Endothelial cell of umbilical vein (primary cell): ENCODE results near the gene ITGA8. TPM values are rescaled to one million over a fixed set of nuclear protein-coding genes. Genes with fewer than 3 reads are reported as not detected.

Experiments used
- BruUV-seq: library from RNA; stranded (reverse); fragments of 400-500 nt; replicated peaks from 2 replicates; lab custom pipeline; 2021; lab: Mats Ljungman, UMichigan
- CTCF ChIA-PET: fragments of 300-600, 350-600 bp; sonication (Branson Sonifier 250); formaldehyde crosslinking; loops from one replicate; lab custom pipeline; 2021; ENCODE audit warnings: antibody characterized with exemption, inconsistent platforms; lab: Charles Lee
- POLR2A ChIA-PET: fragments of 300-600, 350-600 bp; sonication (Branson Sonifier 250); formaldehyde crosslinking; loops from one replicate; lab custom pipeline; 2021; ENCODE audit warnings: antibody characterized with exemption, inconsistent platforms; lab: Charles Lee
- DNase-seq: peaks from one replicate; pipeline ENCODE4 v3.0.0-alpha.2; 2011; ENCODE audit warnings: low read depth, low spot score
- FAIRE-seq: peaks from 2 replicates; lab custom pipeline; 2011; peaks lifted over from hg19 to GRCh38; lab: Jason Lieb, UNC
- H2AFZ ChIP-seq: 2 replicates; pipeline ENCODE4 v1.6.0; 2012; ENCODE audit warnings: low read depth, low read length, control low read depth, inconsistent platforms
- H3K27ac ChIP-seq: 2 replicates; pipeline ENCODE4 v1.5.1; 2011; ENCODE audit warnings: low read depth, mild to moderate bottlenecking, control low read depth, low read length, moderate library complexity; ENCODE audit not compliant: insufficient read depth
- H3K27me3 ChIP-seq, 2 experiments: 2 replicates each; pipeline versions ENCODE4 v1.6.0 to v1.6.1; 2011; ENCODE audit warnings: low read length in 2 of 2, mixed read lengths in 1 of 2; ENCODE audit not compliant: control insufficient read depth in 2 of 2, insufficient read depth in 2 of 2
- H3K36me3 ChIP-seq, 2 experiments: 2 replicates in 1 of 2; 3 replicates in 1 of 2; pipeline ENCODE4 v1.5.1; 2011; ENCODE audit warnings: low read length in 2 of 2, mild to moderate bottlenecking in 1 of 2, moderate library complexity in 1 of 2; ENCODE audit not compliant: control insufficient read depth in 2 of 2, insufficient read depth in 2 of 2; ENCODE audit errors: extremely low read depth in 1 of 2
- H3K4me1 ChIP-seq: 3 replicates; pipeline ENCODE4 v1.5.1; 2011; ENCODE audit warnings: mild to moderate bottlenecking, low read length; ENCODE audit not compliant: control insufficient read depth, insufficient read depth; ENCODE audit errors: extremely low read depth
- H3K4me2 ChIP-seq: 2 replicates; pipeline ENCODE4 v1.6.1; 2011; ENCODE audit warnings: low read length, control low read depth, mixed read lengths; ENCODE audit not compliant: insufficient read depth
- H3K4me3 ChIP-seq, 3 experiments: fragments of 200-600 bp in 1 of 3; sonication (generic), shearing (Covaris generic) in 1 of 3; replicated peaks in 1 of 3; 2 replicates each; pipeline ENCODE4 v1.5.1; 2011 to 2016; ENCODE audit warnings: control low read depth in 3 of 3, low read length in 3 of 3, mild to moderate bottlenecking in 2 of 3, inconsistent platforms in 1 of 3, low read depth in 1 of 3, moderate library complexity in 1 of 3; ENCODE audit not compliant: insufficient read depth in 1 of 3
- H3K79me2 ChIP-seq: 2 replicates; pipeline ENCODE4 v1.6.0; 2012; ENCODE audit warnings: low read length, inconsistent platforms; ENCODE audit not compliant: control insufficient read depth, insufficient read depth
- H3K9ac ChIP-seq: replicated peaks from 2 replicates; pipeline ENCODE3; 2011; ENCODE audit warnings: low read length, control low read depth; ENCODE audit not compliant: insufficient read depth; ENCODE audit errors: extremely low read depth
- H3K9me1 ChIP-seq: replicated peaks from 3 replicates; pipeline ENCODE4 v1.6.0; 2011; ENCODE audit warnings: mild to moderate bottlenecking, low read length; ENCODE audit not compliant: control insufficient read depth, insufficient read depth; ENCODE audit errors: extremely low read depth
- H3K9me3 ChIP-seq: replicated peaks from 2 replicates; pipeline ENCODE4 v1.5.1; 2012; ENCODE audit warnings: low read length, inconsistent platforms; ENCODE audit not compliant: control insufficient read depth, insufficient read depth
- H4K20me1 ChIP-seq: replicated peaks from 2 replicates; pipeline ENCODE3; 2011; ENCODE audit warnings: mild to moderate bottlenecking, low read length; ENCODE audit not compliant: control insufficient read depth, insufficient read depth; ENCODE audit errors: extremely low read depth
- EZH2 ChIP-seq: IDR thresholded peaks from 2 replicates; pipeline ENCODE4 v1.6.1; 2012; ENCODE audit warnings: borderline replicate concordance, low read depth, mild to moderate bottlenecking, moderate library complexity, low read length, inconsistent platforms; ENCODE audit not compliant: severe bottlenecking
- FOS ChIP-seq: IDR thresholded peaks from 2 replicates; pipeline ENCODE4 v1.6.1; 2011; ENCODE audit warnings: mild to moderate bottlenecking, low read length, moderate library complexity, borderline replicate concordance; ENCODE audit not compliant: insufficient read depth
- GATA2 ChIP-seq: IDR thresholded peaks from 2 replicates; pipeline ENCODE4 v1.7.0; 2011; ENCODE audit warnings: low read depth, mild to moderate bottlenecking, moderate library complexity, mixed read lengths, low read length; ENCODE audit not compliant: insufficient read length, insufficient read depth
- JUN ChIP-seq: IDR thresholded peaks from 2 replicates; pipeline ENCODE4 v1.6.1; 2011; ENCODE audit warnings: borderline replicate concordance, low read depth; ENCODE audit not compliant: insufficient read length, insufficient read depth
- MYC ChIP-seq: IDR thresholded peaks from one replicate; pipeline ENCODE4 v1.6.1; 2011; ENCODE audit warnings: mild to moderate bottlenecking, low read depth, low read length
- POLR2A ChIP-seq: IDR thresholded peaks from 2 replicates; pipeline ENCODE4 v1.6.1; 2012; ENCODE audit warnings: low read depth, mild to moderate bottlenecking, control low read depth, low read length
- POLR2AphosphoS5 ChIP-seq: IDR thresholded peaks from 2 replicates; pipeline ENCODE4 v1.6.1; 2012; ENCODE audit warnings: low read depth, mild to moderate bottlenecking, control low read depth, low read length, moderate library complexity; ENCODE audit not compliant: insufficient read depth
- dilution Hi-C: fragments of 300-500 bp; cut with MboI; formaldehyde crosslinking; loops from one replicate; pipeline ENCODE4 v1.15.0; 2019; ENCODE audit warnings: low sequenced_read_pairs; ENCODE audit not compliant: extremely low pct_ligation_motif_present
- intact Hi-C: fragments of 100-400 bp; cut with micrococcal nuclease; formaldehyde crosslinking; loops from one replicate; pipeline ENCODE4 v1.10.0; 2022
- polyA plus RNA-seq, 4 experiments: library from polyadenylated mRNA; depleted of rRNA in 3 of 4; stranded (reverse) in 3 of 4; unstranded in 1 of 4; fragments of >200 nt; gene quantifications; 2 replicates each; pipeline versions ENCODE4 v1.2.1 to v1.2.3, GENCODE V29; 2011 to 2012; ENCODE audit warnings: missing spikeins in 1 of 4
- total RNA-seq: library from RNA; stranded (reverse); gene quantifications from 2 replicates; pipeline ENCODE4 v1.2.3, GENCODE V29; 2021
- TF ChIP-seq, protein P1 (sequence below): IDR thresholded peaks from 2 replicates; pipeline ENCODE4 v1.6.1; 2011; ENCODE audit not compliant: insufficient read depth, insufficient read length
- TF ChIP-seq, protein P2 (sequence below), 2 donors: IDR thresholded peaks; 1 replicate in 1 of 2; 2 replicates in 1 of 2; pipeline ENCODE4 v1.5.1; 2011; ENCODE audit warnings: low read length in 2 of 2, mild to moderate bottlenecking in 2 of 2, moderate library complexity in 2 of 2, control low read depth in 1 of 2, inconsistent platforms in 1 of 2, low read depth in 1 of 2; ENCODE audit not compliant: insufficient read depth in 1 of 2; ENCODE audit errors: extremely low read depth in 1 of 2

The ITGA8 gene
- total and polyA plus RNA-seq, 2 donors (not counting 3 experiments of a cell fraction or from before 2014, with no cell fraction given), result 0.04 to 0.40 TPM

DNA sequence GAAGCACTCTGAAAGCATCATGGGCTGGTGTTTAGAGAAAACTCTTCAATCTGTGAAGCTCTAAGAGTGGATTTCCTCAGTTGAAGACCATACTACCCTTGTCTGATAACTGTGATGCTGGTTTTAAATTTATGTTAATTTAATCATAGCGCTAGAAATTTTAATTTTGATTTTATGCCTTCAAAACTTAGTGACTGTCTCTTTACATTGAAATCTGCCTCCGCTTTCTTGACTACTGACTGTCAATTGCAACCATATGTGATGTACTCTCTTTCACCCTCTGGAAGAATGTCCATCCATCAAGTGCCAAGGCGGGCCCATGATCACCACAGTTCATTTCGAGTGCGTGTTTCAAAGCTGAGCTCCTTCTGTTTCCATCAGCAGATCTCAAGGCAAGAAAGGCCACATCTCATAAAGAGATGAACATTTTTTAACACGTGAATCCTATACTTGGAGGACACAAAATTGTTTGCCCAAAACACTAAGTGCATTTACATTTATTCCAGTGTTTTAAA lies 147.1 kb downstream of the ITGA8 start:
- TF ChIP-seq, protein P1, sequence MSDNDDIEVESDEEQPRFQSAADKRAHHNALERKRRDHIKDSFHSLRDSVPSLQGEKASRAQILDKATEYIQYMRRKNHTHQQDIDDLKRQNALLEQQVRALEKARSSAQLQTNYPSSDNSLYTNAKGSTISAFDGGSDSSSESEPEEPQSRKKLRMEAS, result no peak
- TF ChIP-seq, protein P2, sequence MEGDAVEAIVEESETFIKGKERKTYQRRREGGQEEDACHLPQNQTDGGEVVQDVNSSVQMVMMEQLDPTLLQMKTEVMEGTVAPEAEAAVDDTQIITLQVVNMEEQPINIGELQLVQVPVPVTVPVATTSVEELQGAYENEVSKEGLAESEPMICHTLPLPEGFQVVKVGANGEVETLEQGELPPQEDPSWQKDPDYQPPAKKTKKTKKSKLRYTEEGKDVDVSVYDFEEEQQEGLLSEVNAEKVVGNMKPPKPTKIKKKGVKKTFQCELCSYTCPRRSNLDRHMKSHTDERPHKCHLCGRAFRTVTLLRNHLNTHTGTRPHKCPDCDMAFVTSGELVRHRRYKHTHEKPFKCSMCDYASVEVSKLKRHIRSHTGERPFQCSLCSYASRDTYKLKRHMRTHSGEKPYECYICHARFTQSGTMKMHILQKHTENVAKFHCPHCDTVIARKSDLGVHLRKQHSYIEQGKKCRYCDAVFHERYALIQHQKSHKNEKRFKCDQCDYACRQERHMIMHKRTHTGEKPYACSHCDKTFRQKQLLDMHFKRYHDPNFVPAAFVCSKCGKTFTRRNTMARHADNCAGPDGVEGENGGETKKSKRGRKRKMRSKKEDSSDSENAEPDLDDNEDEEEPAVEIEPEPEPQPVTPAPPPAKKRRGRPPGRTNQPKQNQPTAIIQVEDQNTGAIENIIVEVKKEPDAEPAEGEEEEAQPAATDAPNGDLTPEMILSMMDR (IDR thresholded peaks at IDR 0.05; ENCODE audit: extremely low read depth in 1 of 2, insufficient read depth in 1 of 2, low read depth in 1 of 2, low read length in 2 of 2), result no peak
- TF ChIP-seq EZH2 (no peak), JUN (no peak), GATA2 (no peak), POLR2AphosphoS5 (no peak), POLR2A (no peak), MYC (no peak), FOS (no peak)
- Histone ChIP-seq H3K4me2 (no peak overlapping the region), H4K20me1 (no peaks in the 10 kb centered on the region), H3K9me1 (no peaks in the 10 kb centered on the region), H3K9ac (no peak overlapping the region), H3K4me1 (no peaks in the 10 kb centered on the region), H3K4me3 (no peak overlapping the region), H3K27ac (no peak overlapping the region), H3K79me2 (no peaks in the 10 kb centered on the region), H2AFZ (no peak overlapping the region), H3K36me3 (no peaks in the 10 kb centered on the region), H3K27me3 (no peaks in the 10 kb centered on the region), H3K9me3 (no peaks in the 10 kb centered on the region)
- no peak for DNase-seq
- FAIRE-seq, result no peak
- no TSS peak for BruUV-seq
- dilution Hi-C loops (no loop called here), intact Hi-C loops (no loop called here)
- ChIA-PET CTCF (interaction anchor here (1.2 to 1.7 kb wide), 3 partner anchors 13 to 147 kb away, joined by 3 to 6 read pairs (median 4); partner anchors contain the start of gene ITGA8), POLR2A (no interaction called here)
